H1 (cell line): Measurements from ENCODE around the gene WDR1. TPM values are rescaled to one million over a fixed set of nuclear protein-coding genes. Genes with fewer than 3 reads are reported as not detected.

Source experiments
- ATF3 ChIP-seq: IDR thresholded peaks from 2 replicates; pipeline ENCODE4 v1.6.1; 2011; ENCODE audit warnings: low read depth, mild to moderate bottlenecking, low read length; ENCODE audit not compliant: insufficient read depth
- CHD2 ChIP-seq: IDR thresholded peaks from 2 replicates; pipeline ENCODE4 v1.6.1; 2012; ENCODE audit warnings: low read length, improper control_type of control experiment
- CHD7 ChIP-seq: fragments of 300-600 bp; sonication (generic); IDR thresholded peaks from 2 replicates; pipeline ENCODE4 v1.7.1; 2012; ENCODE audit warnings: low read length, moderate library complexity, mild to moderate bottlenecking, inconsistent platforms; ENCODE audit not compliant: insufficient replicate concordance
- EGR1 ChIP-seq: IDR thresholded peaks from 2 replicates; pipeline ENCODE4 v1.6.1; 2011; ENCODE audit warnings: low read depth, low read length, borderline replicate concordance
- MAFK ChIP-seq: IDR thresholded peaks from 2 replicates; pipeline ENCODE4 v1.6.1; 2012; ENCODE audit warnings: low read depth, mild to moderate bottlenecking, improper control_type of control experiment, low read length
- NANOG ChIP-seq: IDR thresholded peaks from 2 replicates; pipeline ENCODE4 v1.6.1; 2011; ENCODE audit warnings: low read length, low read depth, mild to moderate bottlenecking, inconsistent platforms; ENCODE audit not compliant: insufficient read depth, poor library complexity, severe bottlenecking
- POLR2A ChIP-seq, 2 experiments: IDR thresholded peaks; 1 replicate in 1 of 2; 2 replicates in 1 of 2; pipeline ENCODE4 v1.6.1; 2011; ENCODE audit warnings: low read depth in 2 of 2, low read length in 2 of 2, mild to moderate bottlenecking in 2 of 2; ENCODE audit errors: control extremely low read depth in 1 of 2
- RFX5 ChIP-seq: IDR thresholded peaks from 2 replicates; pipeline ENCODE4 v1.6.1; 2011; ENCODE audit warnings: low read depth, low read length, improper control_type of control experiment, borderline replicate concordance
- SRF ChIP-seq: IDR thresholded peaks from 2 replicates; pipeline ENCODE4 v1.6.1; 2011; ENCODE audit warnings: mild to moderate bottlenecking, low read depth, low read length, moderate library complexity
- SUZ12 ChIP-seq: fragments of 200-600 bp; sonication (generic); IDR thresholded peaks from 2 replicates; pipeline ENCODE4 v1.6.1; 2012; ENCODE audit warnings: mild to moderate bottlenecking, inconsistent platforms, low read length, moderate library complexity, mixed read lengths
- TCF12 ChIP-seq: IDR thresholded peaks from 2 replicates; pipeline ENCODE4 v1.6.1; 2011; ENCODE audit warnings: low read depth, mild to moderate bottlenecking, low read length
- ZNF274 ChIP-seq: IDR thresholded peaks from 2 replicates; pipeline ENCODE4 v1.7.0; 2012; ENCODE audit warnings: low read length, borderline replicate concordance; ENCODE audit errors: extremely low read depth
- polyA plus RNA-seq, 7 experiments: library from polyadenylated mRNA; depleted of rRNA in 3 of 7; stranded (reverse) in 5 of 7; unstranded in 2 of 7; fragments of >200 nt in 5 of 7; fragments of 200-250 nt in 2 of 7; gene quantifications; 1 replicate in 5 of 7; 2 replicates in 1 of 7; 4 replicates in 1 of 7; pipeline versions ENCODE4 v1.2.1 to v1.2.3, GENCODE V29; 2011 to 2013; ENCODE audit warnings: missing spikeins in 2 of 7, mixed read lengths in 2 of 7
- total RNA-seq: library from RNA; stranded (reverse); fragmentation: NEBNext Ultra II Directional; extraction: Animal tissue kit (Norgen Biotek cat#: 25700); gene quantifications from 2 replicates; pipeline ENCODE4 v1.2.1, GENCODE V29; 2021

WDR1 gene
- total and polyA plus RNA-seq, 2 of the 8 experiments (the other 6 are each of a cell fraction or from before 2014, with no cell fraction given): 315 to 377 TPM

- TF ChIP-seq CHD7 (no peak), POLR2A (IDR thresholded peaks at IDR 0.05; ENCODE audit: control extremely low read depth in 1 of 2, low read depth in 2 of 2, low read length in 2 of 2) (no peak), TCF12 (no peak), SUZ12 (no peak), ZNF274 (no peak), EGR1 (no peak), MAFK (no peak), CHD2 (no peak), NANOG (no peak), RFX5 (no peak), SRF (no peak), ATF3 (no peak)
Observed at GRCh38 chr4:10083331-10083771, 33.2 kb downstream of the WDR1 start (continued).
